GM23338 (cell line): Measurements from ENCODE around the gene ADSS1.

Source experiments
- CREB1 ChIP-seq: fragments of 250-450 bp; sonication (Bioruptor Pico); IDR thresholded peaks from 2 replicates; pipeline ENCODE4 v1.5.0; 2020; ENCODE audit warnings: low read depth, mild to moderate bottlenecking, moderate library complexity
- CTCF ChIP-seq, 2 experiments: fragments of 200-600 bp in 1 of 2; sonication (generic) in 1 of 2; conservative IDR thresholded peaks; 2 replicates each; pipeline versions ENCODE4 v1.5.1 to v1.6.1; 2016 to 2017; ENCODE audit warnings: antibody characterized with exemption in 2 of 2, low read depth in 2 of 2, mild to moderate bottlenecking in 2 of 2, moderate library complexity in 1 of 2
- EZH2 ChIP-seq: fragments of 200-600 bp; sonication (generic); IDR thresholded peaks from one replicate; pipeline ENCODE4 v1.8.0; 2017; ENCODE audit warnings: antibody characterized with exemption, mild to moderate bottlenecking, low read depth; ENCODE audit not compliant: unreplicated experiment
- EZH2phosphoT487 ChIP-seq: fragments of 200-600 bp; sonication (generic); IDR thresholded peaks from one replicate; pipeline ENCODE4 v1.8.1; 2018; ENCODE audit warnings: antibody characterized with exemption; ENCODE audit not compliant: unreplicated experiment
- JUNB ChIP-seq: IDR thresholded peaks from one replicate; pipeline ENCODE4 v1.6.1; 2016; ENCODE audit warnings: antibody characterized with exemption; ENCODE audit not compliant: unreplicated experiment
- NANOG ChIP-seq: IDR thresholded peaks from 2 replicates; pipeline ENCODE4 v1.6.1; 2016; ENCODE audit warnings: antibody characterized with exemption, borderline replicate concordance
- POLR2AphosphoS5 ChIP-seq: IDR thresholded peaks from 2 replicates; pipeline ENCODE4 v1.6.1; 2016; ENCODE audit warnings: antibody characterized with exemption, low read depth
- REST ChIP-seq: IDR thresholded peaks from one replicate; pipeline ENCODE4 v1.6.1; 2018; ENCODE audit warnings: antibody characterized with exemption; ENCODE audit not compliant: unreplicated experiment
- STAT1 ChIP-seq: IDR thresholded peaks from one replicate; pipeline ENCODE4 v1.6.1; 2016; ENCODE audit warnings: antibody characterized with exemption; ENCODE audit not compliant: unreplicated experiment
- TF ChIP-seq, protein P1 (sequence below): IDR thresholded peaks from 2 replicates; pipeline ENCODE4 v1.6.1; 2016; ENCODE audit warnings: antibody characterized with exemption

GRCh38 chr14:104742586-104743455 lies 18.8 kb downstream of the ADSS1 start:
- TF ChIP-seq EZH2 (no peak), CTCF (conservative IDR thresholded peaks at IDR 0.05; ENCODE audit: low read depth in 2 of 2) (no peak), POLR2AphosphoS5 (no peak), REST (no peak), EZH2phosphoT487 (no peak), JUNB (no peak), CREB1 (no peak), STAT1 (no peak), NANOG (no peak)
- TF ChIP-seq, protein P1, sequence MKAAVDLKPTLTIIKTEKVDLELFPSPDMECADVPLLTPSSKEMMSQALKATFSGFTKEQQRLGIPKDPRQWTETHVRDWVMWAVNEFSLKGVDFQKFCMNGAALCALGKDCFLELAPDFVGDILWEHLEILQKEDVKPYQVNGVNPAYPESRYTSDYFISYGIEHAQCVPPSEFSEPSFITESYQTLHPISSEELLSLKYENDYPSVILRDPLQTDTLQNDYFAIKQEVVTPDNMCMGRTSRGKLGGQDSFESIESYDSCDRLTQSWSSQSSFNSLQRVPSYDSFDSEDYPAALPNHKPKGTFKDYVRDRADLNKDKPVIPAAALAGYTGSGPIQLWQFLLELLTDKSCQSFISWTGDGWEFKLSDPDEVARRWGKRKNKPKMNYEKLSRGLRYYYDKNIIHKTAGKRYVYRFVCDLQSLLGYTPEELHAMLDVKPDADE, result no peak
